Ectodermal cell (in vitro differentiated cells): ENCODE data around the gene NCAM1.
A peak's percentile ranks its signal among the peaks of the same experiment; 100 is the strongest.

Experiments used
- H3K27ac ChIP-seq: 2 replicates; pipeline ENCODE4 v1.7.0; 2013; ENCODE audit warnings: mild to moderate bottlenecking, low read depth, low read length; ENCODE audit not compliant: insufficient read depth, poor library complexity, severe bottlenecking
- H3K27me3 ChIP-seq: 2 replicates; pipeline ENCODE4 v1.7.0; 2013; ENCODE audit warnings: mild to moderate bottlenecking, low read length; ENCODE audit not compliant: insufficient read depth, control insufficient read depth, poor library complexity, severe bottlenecking
- H3K36me3 ChIP-seq: one replicate; pipeline ENCODE4 v1.7.0; 2013; ENCODE audit warnings: low read length; ENCODE audit not compliant: control insufficient read depth, insufficient read depth
- H3K4me1 ChIP-seq: one replicate; pipeline ENCODE4 v1.7.0; 2013; ENCODE audit warnings: low read length; ENCODE audit not compliant: control insufficient read depth, insufficient read depth
- H3K4me3 ChIP-seq: 2 replicates; pipeline ENCODE4 v1.7.0; 2013; ENCODE audit warnings: low read depth, low read length, control low read depth; ENCODE audit not compliant: insufficient read depth
- H3K9me3 ChIP-seq: 2 replicates; pipeline ENCODE4 v1.7.0; 2013; ENCODE audit warnings: mild to moderate bottlenecking, low read length, moderate library complexity; ENCODE audit not compliant: control insufficient read depth
- WGBS, 2 experiments: methylation state at CpG; one replicate each; pipeline ENCODE4 v1.1.7; 2013; ENCODE audit warnings: missing lambda C conversion rate in 2 of 2; 5-methylcytosine and 5-hydroxymethylcytosine counted together

The NCAM1 gene

DNA sequence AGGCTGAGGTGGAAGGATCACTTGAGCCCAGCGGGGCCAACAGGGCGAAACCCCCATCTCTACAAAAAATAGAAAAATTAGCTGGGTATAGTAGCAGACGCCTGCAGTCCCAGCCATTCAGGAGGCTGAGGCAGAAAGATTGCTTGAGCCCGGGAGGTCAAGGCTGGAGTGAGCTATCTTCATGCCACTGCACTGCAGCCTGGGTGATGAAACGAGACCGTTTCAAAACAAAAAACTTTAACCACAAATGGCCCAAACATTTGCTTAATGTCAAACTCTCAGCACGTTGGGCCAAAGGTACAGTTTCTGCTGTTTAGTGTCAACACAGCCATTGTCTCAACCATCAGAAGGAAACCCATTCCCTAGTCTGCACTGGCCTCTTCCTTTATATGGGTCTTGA is 284.0 kb downstream of the NCAM1 start:
- no peaks in the 10 kb centered on the region for H3K36me3 ChIP-seq
- H3K27ac ChIP-seq: no peak overlapping the region
- H3K4me3 ChIP-seq: no peak overlapping the region
- H3K4me1 ChIP-seq: peaks cover 61% of the 10 kb centered on the region
- WGBS, 2 experiments: 89 to 92% methylated on average over 7 of the region's 7 CpGs
- no peaks in the 10 kb centered on the region for H3K27me3 ChIP-seq
- H3K9me3 ChIP-seq: no peaks in the 10 kb centered on the region

DNA sequence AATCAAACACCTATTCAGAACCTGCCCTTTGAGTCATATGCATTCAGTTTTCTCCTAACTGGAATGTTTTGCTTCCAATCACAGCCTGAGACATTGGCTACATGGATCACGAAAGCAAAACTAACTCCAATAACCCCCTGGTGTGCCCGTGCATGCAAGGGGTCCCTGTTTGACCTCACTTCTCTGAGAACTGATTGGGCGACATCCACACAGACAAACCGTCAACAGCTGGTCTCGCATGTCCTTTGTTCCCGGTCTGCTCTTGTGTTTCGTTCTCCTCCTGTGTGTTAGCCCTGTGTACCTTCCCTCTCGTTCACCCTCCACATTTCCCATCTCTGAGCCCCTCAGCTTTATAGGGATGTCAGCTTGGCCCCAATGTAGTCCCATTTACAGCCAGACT is 286.0 kb downstream of the NCAM1 start:
- Histone ChIP-seq H3K4me1 (peaks cover 48% of the 10 kb centered on the region), H3K36me3 (no peaks in the 10 kb centered on the region), H3K27ac (no peak overlapping the region), H3K4me3 (no peak overlapping the region), H3K9me3 (no peaks in the 10 kb centered on the region), H3K27me3 (no peaks in the 10 kb centered on the region)
- WGBS, 2 experiments: 40 to 47% methylated on average over 8 of the region's 8 CpGs

DNA sequence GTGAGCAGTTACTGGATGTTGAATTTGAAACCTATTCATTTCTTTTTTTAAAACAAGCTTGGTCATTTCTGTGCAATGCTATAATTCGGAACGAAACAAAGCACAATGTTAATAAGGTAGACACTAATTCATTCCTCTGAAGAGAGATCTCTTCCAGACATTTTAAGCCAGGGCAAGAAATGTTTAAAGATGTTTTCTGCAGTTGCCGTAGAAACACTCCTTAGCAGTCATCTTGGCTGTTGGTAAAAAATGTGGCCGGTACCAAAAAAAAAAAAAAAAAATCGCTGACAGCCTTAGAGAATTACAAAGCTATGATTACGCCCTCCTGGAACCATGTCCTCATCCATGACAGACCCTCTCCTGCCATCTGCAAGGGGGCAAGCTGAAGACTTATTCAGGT is 286.7 kb downstream of the NCAM1 start:
- Histone ChIP-seq H3K4me3 (no peak overlapping the region), H3K36me3 (no peaks in the 10 kb centered on the region), H3K27me3 (no peaks in the 10 kb centered on the region), H3K27ac (no peak overlapping the region), H3K4me1 (peaks cover 44% of the 10 kb centered on the region), H3K9me3 (no peaks in the 10 kb centered on the region)
- WGBS, 2 experiments: 94 to 95% methylated on average over 5 to 6 of the region's 6 CpGs

DNA sequence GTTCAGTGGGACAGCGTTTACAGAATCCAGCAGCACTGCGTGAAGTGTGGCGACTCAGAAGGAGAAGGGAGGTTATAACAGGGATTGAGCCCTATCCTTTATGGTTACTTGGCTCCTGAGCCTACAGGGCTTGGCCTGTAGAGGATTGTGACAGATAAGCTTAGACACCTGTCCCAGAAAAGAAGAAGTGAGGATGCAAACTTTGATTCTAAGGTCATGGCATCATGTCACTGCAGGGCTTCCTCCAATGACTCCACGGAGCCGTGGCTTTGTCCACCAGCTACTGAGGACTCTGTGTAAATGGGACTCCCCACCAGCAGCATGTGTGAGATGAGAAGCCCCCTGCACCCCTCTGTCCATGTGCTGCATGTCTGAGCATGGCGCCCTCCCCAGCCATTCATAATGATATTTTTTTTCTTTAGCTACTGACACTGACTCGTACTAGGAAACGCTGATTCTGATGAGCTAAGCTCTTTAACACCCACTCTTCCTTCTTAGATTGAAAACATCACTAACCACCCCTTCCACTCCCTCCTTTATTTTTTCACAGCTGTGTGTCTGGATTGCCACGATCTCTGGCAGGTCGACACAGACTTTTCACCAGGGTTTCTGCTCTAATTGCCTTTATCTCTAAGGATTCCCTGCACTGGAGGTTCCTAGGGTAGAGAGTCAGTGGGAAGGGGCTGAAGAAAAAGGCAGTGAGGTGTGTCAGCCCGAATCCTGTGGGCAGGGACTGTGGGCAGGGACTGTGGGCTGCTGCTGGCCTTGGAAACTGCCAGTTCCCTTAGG is 287.7 kb downstream of the NCAM1 start:
- Histone ChIP-seq H3K27me3 (no peaks in the 10 kb centered on the region), H3K4me3 (no peak overlapping the region), H3K4me1 (peaks cover 38% of the 10 kb centered on the region), H3K27ac (peak overlapping the region; percentile 2), H3K36me3 (no peaks in the 10 kb centered on the region), H3K9me3 (no peaks in the 10 kb centered on the region)
- WGBS, 2 experiments: 87 to 92% methylated on average over 11 of the region's 11 CpGs

DNA sequence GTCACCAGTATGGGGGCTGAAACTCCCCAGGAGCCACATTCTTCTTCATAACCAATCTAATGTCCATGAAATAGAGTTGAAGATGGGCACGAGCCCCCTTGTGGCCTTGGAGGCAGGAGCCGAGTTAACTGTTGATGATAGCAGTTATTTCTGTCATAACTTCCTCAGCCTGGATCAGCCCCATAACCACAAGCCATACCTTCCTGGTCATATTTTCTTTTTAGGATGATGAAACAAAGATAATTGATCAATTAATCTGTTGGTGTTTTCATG is 288.2 kb downstream of the NCAM1 start:
- H3K36me3 ChIP-seq: no peaks in the 10 kb centered on the region
- H3K27me3 ChIP-seq: no peaks in the 10 kb centered on the region
- peak overlapping the region; percentile 2 for H3K27ac ChIP-seq
- H3K9me3 ChIP-seq: no peaks in the 10 kb centered on the region
- peaks cover 38% of the 10 kb centered on the region for H3K4me1 ChIP-seq
- 50 to 74% methylated on average over 1 to 2 of the region's 2 CpGs for WGBS, 2 experiments
- H3K4me3 ChIP-seq: no peak overlapping the region

DNA sequence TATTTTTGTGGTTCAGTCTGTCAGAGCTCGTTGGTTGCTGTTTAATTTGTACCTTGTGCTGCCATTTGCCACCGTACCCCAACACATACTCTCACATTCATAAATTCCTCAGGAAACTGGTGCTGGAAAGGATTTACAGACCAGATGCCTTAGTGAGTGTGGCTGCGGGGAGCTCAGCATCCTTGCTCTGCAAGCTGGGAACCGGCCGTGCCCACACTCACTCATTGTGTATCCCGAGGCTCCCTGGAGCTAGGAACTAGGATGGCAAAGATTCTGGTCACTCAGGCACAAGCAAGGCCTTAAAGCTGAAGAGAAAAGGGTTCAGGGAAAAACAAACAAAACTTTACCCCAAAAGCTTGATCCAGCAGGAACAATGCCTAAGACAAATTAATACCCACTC is 288.6 kb downstream of the NCAM1 start:
- 62 to 67% methylated on average over 6 of the region's 6 CpGs for WGBS, 2 experiments
- no peak overlapping the region for H3K4me3 ChIP-seq
- no peaks in the 10 kb centered on the region for H3K9me3 ChIP-seq
- no peak overlapping the region for H3K27ac ChIP-seq
- no peaks in the 10 kb centered on the region for H3K27me3 ChIP-seq
- peaks cover 38% of the 10 kb centered on the region for H3K4me1 ChIP-seq
- H3K36me3 ChIP-seq: no peaks in the 10 kb centered on the region

DNA sequence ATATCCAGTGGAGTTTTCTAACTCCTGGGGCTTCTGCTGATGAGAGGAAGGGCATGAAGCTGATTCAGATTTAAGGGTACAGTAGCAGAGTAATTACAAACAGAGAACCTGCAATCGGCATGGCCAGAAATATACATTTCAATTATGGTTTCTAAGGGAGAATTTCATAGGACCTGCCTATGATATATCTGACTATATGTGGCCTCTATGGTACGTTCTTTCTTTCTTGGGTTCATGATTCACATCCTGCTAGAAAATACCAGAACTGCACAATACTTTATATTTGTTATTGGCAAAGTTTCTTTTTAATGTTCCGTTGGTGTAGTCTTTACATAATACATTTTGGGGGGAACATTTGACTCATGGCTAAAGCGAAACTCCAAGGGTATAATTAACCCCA is 290.1 kb downstream of the NCAM1 start:
- no peak overlapping the region for H3K27ac ChIP-seq
- 96 to 97% methylated on average over 3 of the region's 4 CpGs for WGBS, 2 experiments
- H3K27me3 ChIP-seq: no peaks in the 10 kb centered on the region
- H3K4me3 ChIP-seq: no peak overlapping the region
- H3K9me3 ChIP-seq: no peaks in the 10 kb centered on the region
- peaks cover 37% of the 10 kb centered on the region for H3K4me1 ChIP-seq
- H3K36me3 ChIP-seq: no peaks in the 10 kb centered on the region

DNA sequence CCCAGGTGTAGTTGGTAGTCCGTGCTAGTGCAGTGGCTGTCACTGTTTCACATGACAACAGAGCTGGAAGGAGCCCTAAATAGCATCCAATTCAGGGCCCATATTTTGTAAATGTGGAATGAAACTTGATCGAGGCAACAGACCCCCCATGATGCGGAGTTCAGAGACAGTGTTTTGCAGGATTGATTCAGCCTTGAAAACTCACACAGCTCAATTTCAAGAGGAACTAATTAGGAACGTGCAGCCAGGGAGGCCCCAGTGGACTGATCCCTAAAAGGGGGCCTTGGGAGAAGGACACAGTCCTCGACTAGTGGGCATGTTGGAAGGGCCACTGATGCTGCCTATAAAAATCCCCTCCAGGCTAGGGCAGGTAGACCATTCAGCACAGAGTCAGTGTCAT is 292.2 kb downstream of the NCAM1 start:
- 81 to 83% methylated on average over 5 of the region's 5 CpGs for WGBS, 2 experiments

DNA sequence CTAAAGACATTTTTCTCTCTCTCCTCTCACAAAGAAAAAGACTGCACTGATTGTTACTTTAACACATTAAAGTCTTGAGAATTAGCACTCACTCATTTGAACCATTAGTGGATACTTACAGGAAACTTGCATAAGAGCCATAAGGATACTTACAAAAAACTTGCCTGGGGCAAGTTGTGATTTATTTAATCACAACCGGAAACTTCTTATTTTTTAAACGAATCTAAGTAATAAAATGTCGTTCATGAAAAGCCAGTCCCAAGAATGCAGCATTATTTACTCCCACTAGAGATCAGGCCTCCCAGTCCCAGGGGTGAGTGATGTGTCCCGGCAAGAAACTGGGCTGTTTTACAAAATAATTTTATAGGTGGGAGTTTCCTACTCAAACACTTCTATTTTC is 293.9 kb downstream of the NCAM1 start:
- 94 to 95% methylated on average over 3 to 4 of the region's 4 CpGs for WGBS, 2 experiments
- Histone ChIP-seq H3K4me1 (no peaks in the 10 kb centered on the region), H3K36me3 (no peaks in the 10 kb centered on the region), H3K4me3 (no peak overlapping the region), H3K9me3 (no peaks in the 10 kb centered on the region), H3K27me3 (no peaks in the 10 kb centered on the region), H3K27ac (no peak overlapping the region)

More for the DNA sequence above, 292.2 kb downstream of the NCAM1 start:
- Histone ChIP-seq H3K9me3 (no peaks in the 10 kb centered on the region), H3K4me1 (peaks cover 16% of the 10 kb centered on the region), H3K36me3 (no peaks in the 10 kb centered on the region), H3K4me3 (no peak overlapping the region), H3K27me3 (no peaks in the 10 kb centered on the region), H3K27ac (no peak overlapping the region)

DNA sequence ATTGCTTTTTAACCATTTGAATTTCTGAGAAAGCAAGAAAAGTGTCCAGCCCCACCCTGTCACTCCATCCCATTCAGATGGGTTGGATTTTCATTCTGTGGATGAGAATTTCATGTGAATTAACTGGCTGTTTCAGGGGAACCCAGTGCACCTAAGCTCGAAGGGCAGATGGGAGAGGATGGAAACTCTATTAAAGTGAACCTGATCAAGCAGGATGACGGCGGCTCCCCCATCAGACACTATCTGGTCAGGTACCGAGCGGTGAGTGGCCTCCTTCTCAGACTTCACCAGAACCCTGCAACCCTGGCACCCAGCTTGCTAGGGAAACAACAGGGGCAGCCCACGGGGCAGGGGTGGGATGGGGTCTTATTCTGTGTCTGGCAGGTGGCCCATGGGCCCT is 294.5 kb downstream of the NCAM1 start:
- H3K36me3 ChIP-seq: no peaks in the 10 kb centered on the region
- WGBS, 2 experiments: 93 to 95% methylated on average over 6 of the region's 6 CpGs
- no peak overlapping the region for H3K4me3 ChIP-seq
- H3K27me3 ChIP-seq: no peaks in the 10 kb centered on the region
- H3K9me3 ChIP-seq: no peaks in the 10 kb centered on the region
- no peaks in the 10 kb centered on the region for H3K4me1 ChIP-seq
- no peak overlapping the region for H3K27ac ChIP-seq
